Effector memory CD4-positive, alpha-beta T cell (primary cell): ENCODE data around the gene NAALADL2.

Source experiments
- DNase-seq, 3 donors: peaks; one replicate each; pipeline ENCODE4 v3.0.0-alpha.2; 2020
- H3K27ac ChIP-seq: 2 replicates; pipeline ENCODE4 v1.7.0; 2013; ENCODE audit warnings: mild to moderate bottlenecking, low read length, moderate library complexity; ENCODE audit not compliant: insufficient read depth, poor library complexity, severe bottlenecking
- H3K27me3 ChIP-seq: replicated peaks from 2 replicates; pipeline ENCODE4 v1.7.0; 2013; ENCODE audit warnings: mild to moderate bottlenecking, low read length; ENCODE audit not compliant: insufficient read depth, control insufficient read depth, poor library complexity, severe bottlenecking
- H3K36me3 ChIP-seq: 2 replicates; pipeline ENCODE4 v1.7.0; 2013; ENCODE audit warnings: mild to moderate bottlenecking, low read length, moderate library complexity; ENCODE audit not compliant: control insufficient read depth, insufficient read depth
- H3K4me1 ChIP-seq: 2 replicates; pipeline ENCODE4 v1.7.0; 2013; ENCODE audit warnings: low read length, mild to moderate bottlenecking; ENCODE audit not compliant: control insufficient read depth, insufficient read depth, poor library complexity, severe bottlenecking
- H3K4me3 ChIP-seq: 2 replicates; pipeline ENCODE4 v1.7.0; 2013; ENCODE audit warnings: low read length, low read depth, mild to moderate bottlenecking; ENCODE audit not compliant: insufficient read depth, poor library complexity, severe bottlenecking
- H3K9me3 ChIP-seq: 2 replicates; pipeline ENCODE4 v1.7.0; 2013; ENCODE audit warnings: mild to moderate bottlenecking, low read length, moderate library complexity; ENCODE audit not compliant: control insufficient read depth

The NAALADL2 gene

GRCh38 chr3:175726228-175726627 lies 867.1 kb downstream of the NAALADL2 start:
- no peak for DNase-seq
- H3K36me3 ChIP-seq: no peaks in the 10 kb centered on the region
- no peaks in the 10 kb centered on the region for H3K27me3 ChIP-seq
- H3K4me1 ChIP-seq: no peaks in the 10 kb centered on the region
- H3K4me3 ChIP-seq: no peak overlapping the region
- no peak overlapping the region for H3K27ac ChIP-seq
- no peaks in the 10 kb centered on the region for H3K9me3 ChIP-seq

- Histone ChIP-seq H3K36me3 (no peaks in the 10 kb centered on the region), H3K27ac (no peak overlapping the region), H3K4me1 (no peaks in the 10 kb centered on the region), H3K4me3 (no peak overlapping the region), H3K27me3 (no peaks in the 10 kb centered on the region), H3K9me3 (no peaks in the 10 kb centered on the region)
- DNase-seq: no peak
Observed at GRCh38 chr3:175728566-175728965, 869.4 kb downstream of the NAALADL2 start.

- H3K36me3 ChIP-seq: no peaks in the 10 kb centered on the region
- H3K9me3 ChIP-seq: no peaks in the 10 kb centered on the region
- no peak overlapping the region for H3K27ac ChIP-seq
- no peak overlapping the region for H3K4me3 ChIP-seq
- no peak for DNase-seq
- H3K27me3 ChIP-seq: no peaks in the 10 kb centered on the region
- no peaks in the 10 kb centered on the region for H3K4me1 ChIP-seq
Observed at GRCh38 chr3:175729466-175729865, 870.3 kb downstream of the NAALADL2 start.

- Histone ChIP-seq H3K4me3 (no peak overlapping the region), H3K4me1 (no peaks in the 10 kb centered on the region), H3K36me3 (no peaks in the 10 kb centered on the region), H3K27me3 (no peaks in the 10 kb centered on the region), H3K9me3 (no peaks in the 10 kb centered on the region), H3K27ac (no peak overlapping the region)
- DNase-seq: no peak
Observed at GRCh38 chr3:175731543-175731942, 872.4 kb downstream of the NAALADL2 start.

- no peaks in the 10 kb centered on the region for H3K36me3 ChIP-seq
- no peaks in the 10 kb centered on the region for H3K9me3 ChIP-seq
- H3K4me3 ChIP-seq: no peak overlapping the region
- H3K4me1 ChIP-seq: no peaks in the 10 kb centered on the region
- H3K27me3 ChIP-seq: no peaks in the 10 kb centered on the region
- no peak for DNase-seq
- H3K27ac ChIP-seq: no peak overlapping the region
Observed at GRCh38 chr3:175732017-175732416, 872.9 kb downstream of the NAALADL2 start.

GRCh38 chr3:175735866-175736265 lies 876.7 kb downstream of the NAALADL2 start:
- no peaks in the 10 kb centered on the region for H3K27me3 ChIP-seq
- no peaks in the 10 kb centered on the region for H3K4me1 ChIP-seq
- no peaks in the 10 kb centered on the region for H3K9me3 ChIP-seq
- no peak for DNase-seq
- H3K27ac ChIP-seq: no peak overlapping the region
- no peak overlapping the region for H3K4me3 ChIP-seq
- H3K36me3 ChIP-seq: no peaks in the 10 kb centered on the region

GRCh38 chr3:175737646-175738572 lies 878.8 kb downstream of the NAALADL2 start:
- Histone ChIP-seq H3K27ac (no peak overlapping the region), H3K9me3 (no peaks in the 10 kb centered on the region), H3K27me3 (no peaks in the 10 kb centered on the region), H3K36me3 (no peaks in the 10 kb centered on the region), H3K4me1 (no peaks in the 10 kb centered on the region), H3K4me3 (no peak overlapping the region)
- DNase-seq: no peak

GRCh38 chr3:175741951-175742350 lies 882.8 kb downstream of the NAALADL2 start:
- no peaks in the 10 kb centered on the region for H3K4me1 ChIP-seq
- no peak overlapping the region for H3K4me3 ChIP-seq
- no peaks in the 10 kb centered on the region for H3K27me3 ChIP-seq
- H3K9me3 ChIP-seq: no peaks in the 10 kb centered on the region
- H3K36me3 ChIP-seq: no peaks in the 10 kb centered on the region
- DNase-seq: no peak
- no peak overlapping the region for H3K27ac ChIP-seq

GRCh38 chr3:175743733-175744400 lies 884.7 kb downstream of the NAALADL2 start:
- H3K36me3 ChIP-seq: no peaks in the 10 kb centered on the region
- H3K27ac ChIP-seq: no peak overlapping the region
- H3K27me3 ChIP-seq: no peaks in the 10 kb centered on the region
- no peaks in the 10 kb centered on the region for H3K9me3 ChIP-seq
- no peaks in the 10 kb centered on the region for H3K4me1 ChIP-seq
- DNase-seq: no peak
- no peak overlapping the region for H3K4me3 ChIP-seq

- Histone ChIP-seq H3K9me3 (no peaks in the 10 kb centered on the region), H3K27ac (no peak overlapping the region), H3K36me3 (no peaks in the 10 kb centered on the region), H3K4me1 (no peaks in the 10 kb centered on the region), H3K27me3 (no peaks in the 10 kb centered on the region), H3K4me3 (no peak overlapping the region)
- no peak for DNase-seq
Observed at GRCh38 chr3:175746308-175746707, 887.2 kb downstream of the NAALADL2 start.
